OCI-LY1 (cell line): ENCODE measurements around the gene NOTUM.

Experiments used
- H2AFZ ChIP-seq: fragments of 200-600 bp; sonication (generic), shearing (Covaris generic); 2 replicates; pipeline ENCODE4 v1.6.0; 2014; ENCODE audit warnings: antibody characterized with exemption, mild to moderate bottlenecking, low read length
- H3F3A ChIP-seq: fragments of 200-600 bp; sonication (generic), shearing (Covaris generic); 2 replicates; pipeline ENCODE4 v1.6.0; 2014; ENCODE audit warnings: mild to moderate bottlenecking, antibody characterized with exemption, low read length, moderate library complexity; ENCODE audit not compliant: insufficient read depth
- H3K27ac ChIP-seq: fragments of 200-600 bp; sonication (generic); 2 replicates; pipeline ENCODE4 v1.5.1; 2014; ENCODE audit warnings: low read length, mixed run types, mild to moderate bottlenecking, low read depth; ENCODE audit not compliant: poor library complexity, severe bottlenecking
- H3K27me3 ChIP-seq: fragments of 200-600 bp; sonication (generic); 2 replicates; pipeline ENCODE4 v1.6.0; 2014; ENCODE audit warnings: antibody characterized with exemption, mild to moderate bottlenecking, low read length, moderate library complexity; ENCODE audit not compliant: insufficient read depth
- H3K36me3 ChIP-seq: fragments of 200-600 bp; sonication (generic); 2 replicates; pipeline ENCODE4 v1.6.1; 2014; ENCODE audit warnings: mild to moderate bottlenecking, antibody characterized with exemption, low read length, moderate library complexity, mixed read lengths; ENCODE audit not compliant: insufficient read depth
- H3K4me1 ChIP-seq: fragments of 200-600 bp; sonication (generic); 2 replicates; pipeline ENCODE4 v1.5.1; 2014; ENCODE audit warnings: mild to moderate bottlenecking, low read length, moderate library complexity; ENCODE audit not compliant: insufficient read depth, severe bottlenecking
- H3K4me2 ChIP-seq: fragments of 200-600 bp; sonication (generic), shearing (Covaris generic); 2 replicates; pipeline ENCODE4 v1.6.1; 2014; ENCODE audit warnings: low read length
- H3K4me3 ChIP-seq: fragments of 200-600 bp; sonication (generic); 2 replicates; pipeline ENCODE4 v1.5.1; 2014; ENCODE audit warnings: low read length, low read depth, mild to moderate bottlenecking, mixed read lengths; ENCODE audit not compliant: poor library complexity, severe bottlenecking
- H3K79me2 ChIP-seq: fragments of 200-600 bp; shearing (Covaris generic); 2 replicates; pipeline ENCODE4 v1.6.1; 2016; ENCODE audit warnings: mixed run types, low read length, mixed read lengths; ENCODE audit not compliant: insufficient read depth
- H3K9ac ChIP-seq: fragments of 200-600 bp; sonication (generic), shearing (Covaris generic); 2 replicates; pipeline ENCODE4 v1.6.1; 2014; ENCODE audit warnings: mild to moderate bottlenecking, low read length, mixed read lengths
- H3K9me2 ChIP-seq: fragments of 200-600 bp; sonication (generic), shearing (Covaris generic); 2 replicates; pipeline ENCODE4 v1.6.1; 2014; ENCODE audit warnings: low read depth, mild to moderate bottlenecking, low read length, mixed read lengths
- H3K9me3 ChIP-seq: fragments of 200-600 bp; shearing (Covaris generic); 2 replicates; pipeline ENCODE4 v1.6.1; 2014; ENCODE audit warnings: low read length, mixed read lengths
- H4K20me1 ChIP-seq: fragments of 200-600 bp; sonication (generic), shearing (Covaris generic); 2 replicates; pipeline ENCODE4 v1.6.0; 2016; ENCODE audit warnings: mild to moderate bottlenecking, low read length; ENCODE audit not compliant: insufficient read depth
- CTCF ChIP-seq: fragments of 200-600 bp; sonication (generic), shearing (Covaris generic); IDR thresholded peaks from 2 replicates; pipeline ENCODE4 v1.5.1; 2017; ENCODE audit warnings: mild to moderate bottlenecking, antibody characterized with exemption, low read length, moderate library complexity, mixed read lengths
- EZH2 ChIP-seq: fragments of 200-600 bp; sonication (generic), shearing (Covaris generic); IDR thresholded peaks from 2 replicates; pipeline ENCODE4 v1.8.0; 2017; ENCODE audit warnings: borderline replicate concordance, mixed run types, mild to moderate bottlenecking, antibody characterized with exemption, low read length, moderate library complexity, mixed read lengths

NOTUM gene

GRCh38 chr17:81995463-81996231 is 34.7 kb upstream of the NOTUM start:
- no peaks in the 10 kb centered on the region for H3K79me2 ChIP-seq
- no peak overlapping the region for H3K4me3 ChIP-seq
- no peaks in the 10 kb centered on the region for H4K20me1 ChIP-seq
- no peaks in the 10 kb centered on the region for H3K4me1 ChIP-seq
- H3F3A ChIP-seq = no peaks in the 10 kb centered on the region
- H3K27ac ChIP-seq = no peak overlapping the region
- H3K9ac ChIP-seq = no peak overlapping the region
- H3K9me2 ChIP-seq = no peaks in the 10 kb centered on the region
- H3K36me3 ChIP-seq = no peaks in the 10 kb centered on the region
- no peaks in the 10 kb centered on the region for H3K9me3 ChIP-seq
- no peak overlapping the region for H3K4me2 ChIP-seq
- no peak for TF ChIP-seq CTCF
- TF ChIP-seq EZH2 = no peak
- H2AFZ ChIP-seq = no peak overlapping the region
- no peaks in the 10 kb centered on the region for H3K27me3 ChIP-seq

- TF ChIP-seq CTCF = no peak
- TF ChIP-seq EZH2 = no peak
- no peaks in the 10 kb centered on the region for H3K9me3 ChIP-seq
- no peaks in the 10 kb centered on the region for H3K36me3 ChIP-seq
- H3K27me3 ChIP-seq = no peaks in the 10 kb centered on the region
- H3K9me2 ChIP-seq = no peaks in the 10 kb centered on the region
- H3K79me2 ChIP-seq = no peaks in the 10 kb centered on the region
- H3K27ac ChIP-seq = no peak overlapping the region
- H4K20me1 ChIP-seq = no peaks in the 10 kb centered on the region
- no peak overlapping the region for H3K9ac ChIP-seq
- H3K4me3 ChIP-seq = no peak overlapping the region
- no peaks in the 10 kb centered on the region for H3F3A ChIP-seq
- H2AFZ ChIP-seq = no peak overlapping the region
- no peaks in the 10 kb centered on the region for H3K4me1 ChIP-seq
- no peak overlapping the region for H3K4me2 ChIP-seq
Measured at GRCh38 chr17:81994593-81995462, 33.8 kb upstream of the NOTUM start.

GRCh38 chr17:81993729-81994592 is 33.0 kb upstream of the NOTUM start:
- H3K4me3 ChIP-seq = no peak overlapping the region
- no peaks in the 10 kb centered on the region for H3K36me3 ChIP-seq
- H3K9ac ChIP-seq = no peak overlapping the region
- no peak overlapping the region for H3K4me2 ChIP-seq
- TF ChIP-seq EZH2 (no peak), CTCF (no peak)
- H3F3A ChIP-seq = no peaks in the 10 kb centered on the region
- no peaks in the 10 kb centered on the region for H3K4me1 ChIP-seq
- H3K9me3 ChIP-seq = no peaks in the 10 kb centered on the region
- H2AFZ ChIP-seq = no peak overlapping the region
- H4K20me1 ChIP-seq = no peaks in the 10 kb centered on the region
- H3K79me2 ChIP-seq = no peaks in the 10 kb centered on the region
- H3K27me3 ChIP-seq = no peaks in the 10 kb centered on the region
- H3K27ac ChIP-seq = no peak overlapping the region
- H3K9me2 ChIP-seq = no peaks in the 10 kb centered on the region
